H1 (cell line): ENCODE results near the gene NDUFS8. TPM values are rescaled to one million over a fixed set of nuclear protein-coding genes. Genes with fewer than 3 reads are reported as not detected.
"Not testable (repeated sequence)": the region's sequence is repeated elsewhere in the genome, so short reads cannot be mapped to it uniquely, and the experiment has no call there.

Experiments
- CTCF ChIA-PET: fragments of 300-600 bp; sonication (Branson Sonifier 250); formaldehyde crosslinking; loops from one replicate; lab custom pipeline; 2021; ENCODE audit not compliant: partially characterized antibody; lab: Charles Lee
- POLR2A ChIA-PET: fragments of 300-600 bp; sonication (Branson Sonifier 250); formaldehyde crosslinking; loops from one replicate; lab custom pipeline; 2021; ENCODE audit warnings: inconsistent platforms; ENCODE audit not compliant: partially characterized antibody; lab: Charles Lee
- DNase-seq, 2 experiments: peaks; one replicate each; pipeline versions ENCODE4 v3.0.0 to v3.0.0-alpha.2; 2010 to 2022; ENCODE audit warnings: low spot score in 2 of 2, low read depth in 1 of 2, mixed read lengths in 1 of 2
- FAIRE-seq: peaks from 2 replicates; lab custom pipeline; 2011; peaks lifted over from hg19 to GRCh38; lab: Jason Lieb, UNC
- H2AFZ ChIP-seq: 2 replicates; pipeline ENCODE4 v1.8.1; 2012; ENCODE audit warnings: low read length, inconsistent platforms
- H2AK5ac ChIP-seq: 2 replicates; pipeline ENCODE4 v1.6.1; 2013; ENCODE audit warnings: low read depth, low read length
- H2BK120ac ChIP-seq: replicated peaks from 2 replicates; pipeline ENCODE3; 2013; ENCODE audit warnings: low read depth, low read length, inconsistent platforms
- H2BK12ac ChIP-seq: 2 replicates; pipeline ENCODE4 v1.6.1; 2013; ENCODE audit warnings: low read depth, low read length
- H2BK15ac ChIP-seq: 2 replicates; pipeline ENCODE4 v1.6.1; 2013; ENCODE audit warnings: low read length
- H2BK20ac ChIP-seq: 2 replicates; pipeline ENCODE4 v1.6.1; 2013; ENCODE audit warnings: low read length
- H2BK5ac ChIP-seq: 2 replicates; pipeline ENCODE4 v1.6.1; 2013; ENCODE audit warnings: low read depth, low read length
- H3K14ac ChIP-seq: 2 replicates; pipeline ENCODE4 v1.6.1; 2013; ENCODE audit warnings: inconsistent platforms; ENCODE audit not compliant: insufficient read length
- H3K18ac ChIP-seq: 2 replicates; pipeline ENCODE4 v1.6.1; 2013; ENCODE audit warnings: low read length; ENCODE audit errors: extremely low read depth
- H3K23ac ChIP-seq: 2 replicates; pipeline ENCODE4 v1.6.1; 2013; ENCODE audit warnings: inconsistent platforms; ENCODE audit not compliant: insufficient read length
- H3K23me2 ChIP-seq: 2 replicates; pipeline ENCODE4 v1.6.1; 2013; ENCODE audit warnings: low read depth, low read length
- H3K27ac ChIP-seq: 2 replicates; pipeline ENCODE4 v1.6.1; 2011; ENCODE audit warnings: low read depth, low read length, inconsistent platforms
- H3K27me3 ChIP-seq, 4 experiments: replicated peaks in 1 of 4; 1 replicate in 1 of 4; 2 replicates in 3 of 4; pipeline versions ENCODE4 v1.6.1 to v1.8.1; 2011 to 2013; ENCODE audit warnings: low read length in 3 of 4, mild to moderate bottlenecking in 3 of 4, inconsistent platforms in 2 of 4, mixed read lengths in 2 of 4, moderate library complexity in 1 of 4; ENCODE audit not compliant: control insufficient read depth in 3 of 4, insufficient read depth in 3 of 4; ENCODE audit errors: extremely low read depth in 1 of 4
- H3K36me3 ChIP-seq, 4 experiments: 2 replicates each; pipeline versions ENCODE4 v1.6.1 to v1.8.1; 2011 to 2013; ENCODE audit warnings: mild to moderate bottlenecking in 4 of 4, low read length in 3 of 4, moderate library complexity in 2 of 4, control low read depth in 1 of 4, inconsistent platforms in 1 of 4; ENCODE audit not compliant: insufficient read depth in 4 of 4, control insufficient read depth in 2 of 4
- H3K4ac ChIP-seq: replicated peaks from 2 replicates; pipeline ENCODE3; 2013; ENCODE audit warnings: low read length, low read depth, mixed read lengths, inconsistent platforms; ENCODE audit not compliant: insufficient read length
- H3K4me1 ChIP-seq, 4 experiments: replicated peaks in 1 of 4; 1 replicate in 1 of 4; 2 replicates in 3 of 4; pipeline versions ENCODE4 v1.6.1 to v1.8.1; 2011 to 2013; ENCODE audit warnings: low read length in 3 of 4, inconsistent platforms in 2 of 4, mixed read lengths in 1 of 4; ENCODE audit not compliant: insufficient read depth in 4 of 4, control insufficient read depth in 3 of 4
- H3K4me2 ChIP-seq, 2 experiments: 2 replicates each; pipeline versions ENCODE4 v1.6.1 to v1.8.1; 2011 to 2013; ENCODE audit warnings: low read depth in 2 of 2, low read length in 2 of 2, control low read depth in 1 of 2, inconsistent platforms in 1 of 2, mild to moderate bottlenecking in 1 of 2; ENCODE audit not compliant: insufficient read depth in 1 of 2
- H3K4me3 ChIP-seq, 4 experiments: fragments of 200-600, 300-600 bp in 1 of 4; sonication (generic), shearing (Covaris generic), sonication (Bioruptor Twin) in 1 of 4; 2 replicates each; pipeline versions ENCODE4 v1.5.1 to v1.8.1; 2011 to 2016; ENCODE audit warnings: low read length in 4 of 4, low read depth in 3 of 4, control low read depth in 2 of 4, inconsistent platforms in 2 of 4, mild to moderate bottlenecking in 2 of 4, mixed read lengths in 1 of 4, moderate library complexity in 1 of 4; ENCODE audit not compliant: insufficient read depth in 2 of 4; ENCODE audit errors: extremely low read depth in 1 of 4
- H3K56ac ChIP-seq: replicated peaks from 2 replicates; pipeline ENCODE3; 2013; ENCODE audit warnings: low read depth, mild to moderate bottlenecking, mixed read lengths, low read length, inconsistent platforms; ENCODE audit not compliant: insufficient read length
- H3K79me1 ChIP-seq: 2 replicates; pipeline ENCODE4 v1.6.1; 2013; ENCODE audit warnings: low read depth, low read length, control low read depth
- H3K79me2 ChIP-seq, 2 experiments: 2 replicates each; pipeline versions ENCODE4 v1.6.1 to v1.8.1; 2012 to 2013; ENCODE audit warnings: low read length in 2 of 2, mild to moderate bottlenecking in 2 of 2, inconsistent platforms in 1 of 2; ENCODE audit not compliant: insufficient read depth in 2 of 2, control insufficient read depth in 1 of 2
- H3K9ac ChIP-seq, 4 experiments: replicated peaks in 1 of 4; 1 replicate in 1 of 4; 2 replicates in 3 of 4; pipeline versions ENCODE4 v1.6.1 to v1.8.1; 2011 to 2013; ENCODE audit warnings: low read depth in 3 of 4, low read length in 3 of 4, control low read depth in 2 of 4, mild to moderate bottlenecking in 2 of 4, moderate library complexity in 2 of 4, inconsistent platforms in 1 of 4; ENCODE audit errors: extremely low read depth in 1 of 4
- H3K9me3 ChIP-seq, 2 experiments: 2 replicates each; pipeline versions ENCODE4 v1.6.1 to v1.8.1; 2012 to 2013; ENCODE audit warnings: mild to moderate bottlenecking in 2 of 2, moderate library complexity in 2 of 2, control low read depth in 1 of 2, inconsistent platforms in 1 of 2, low read depth in 1 of 2, low read length in 1 of 2, mixed read lengths in 1 of 2; ENCODE audit not compliant: insufficient read depth in 2 of 2
- H4K20me1 ChIP-seq, 2 experiments: replicated peaks in 1 of 2; 2 replicates each; pipeline versions ENCODE3 to v1.8.1; 2011 to 2013; ENCODE audit warnings: inconsistent platforms in 2 of 2, low read length in 2 of 2, mild to moderate bottlenecking in 1 of 2; ENCODE audit not compliant: insufficient read depth in 2 of 2, control insufficient read depth in 1 of 2
- H4K5ac ChIP-seq: 2 replicates; pipeline ENCODE4 v1.6.1; 2013; ENCODE audit warnings: low read length, low read depth, mixed read lengths, inconsistent platforms; ENCODE audit not compliant: insufficient read length
- H4K8ac ChIP-seq: 2 replicates; pipeline ENCODE4 v1.8.0; 2013; ENCODE audit warnings: mild to moderate bottlenecking, moderate library complexity, low read length, inconsistent platforms; ENCODE audit not compliant: insufficient read depth; ENCODE audit errors: extremely low read depth
- H4K91ac ChIP-seq: replicated peaks from 2 replicates; pipeline ENCODE3; 2013; ENCODE audit warnings: low read length, mixed read lengths, inconsistent platforms; ENCODE audit not compliant: insufficient read length
- WGBS, 2 experiments: shearing (Covaris generic) in 1 of 2; methylation state at CpG; one replicate each; pipeline versions ENCODE4 v1.1.6 to v1.1.7; 2013 to 2015; ENCODE audit warnings: low lambda C conversion rate in 2 of 2, mixed read lengths in 2 of 2, inconsistent platforms in 1 of 2, low coverage in 1 of 2, missing lambda C conversion rate in 1 of 2; ENCODE audit not compliant: insufficient replicate concordance in 2 of 2, insufficient coverage in 1 of 2, insufficient read length in 1 of 2; ENCODE audit errors: extremely low coverage in 1 of 2, missing lambda C conversion rate in 1 of 2; 5-methylcytosine and 5-hydroxymethylcytosine counted together
- polyA plus RNA-seq, 7 experiments: library from polyadenylated mRNA; depleted of rRNA in 3 of 7; stranded (reverse) in 5 of 7; unstranded in 2 of 7; fragments of >200 nt in 5 of 7; fragments of 200-250 nt in 2 of 7; gene quantifications; 1 replicate in 5 of 7; 2 replicates in 1 of 7; 4 replicates in 1 of 7; pipeline versions ENCODE4 v1.2.1 to v1.2.3, GENCODE V29; 2011 to 2013; ENCODE audit warnings: missing spikeins in 2 of 7, mixed read lengths in 2 of 7
- total RNA-seq: library from RNA; stranded (reverse); fragmentation: NEBNext Ultra II Directional; extraction: Animal tissue kit (Norgen Biotek cat#: 25700); gene quantifications from 2 replicates; pipeline ENCODE4 v1.2.1, GENCODE V29; 2021

Gene NDUFS8
- total and polyA plus RNA-seq, 2 of the 8 experiments (the other 6 are each of a cell fraction or from before 2014, with no cell fraction given): 182 to 291 TPM

- H3K23ac ChIP-seq, H2BK12ac ChIP-seq, DNase-seq, H4K91ac ChIP-seq, H3K4me2 ChIP-seq, H3K36me3 ChIP-seq, H3K4ac ChIP-seq, H4K5ac ChIP-seq, H3K56ac ChIP-seq, H3K79me2 ChIP-seq, H2BK5ac ChIP-seq, FAIRE-seq, H3K23me2 ChIP-seq, H3K14ac ChIP-seq, H3K9me3 ChIP-seq, H2BK15ac ChIP-seq, H4K20me1 ChIP-seq, H3K9ac ChIP-seq, H3K27me3 ChIP-seq, H3K27ac ChIP-seq, H3K79me1 ChIP-seq, H2BK120ac ChIP-seq, H3K4me3 ChIP-seq, H3K18ac ChIP-seq, H2AFZ ChIP-seq, H3K4me1 ChIP-seq, H2BK20ac ChIP-seq, H4K8ac ChIP-seq, POLR2A ChIA-PET, H2AK5ac ChIP-seq: not testable (repeated sequence)
- CTCF ChIA-PET: interaction anchor here (1.2 to 2.1 kb wide), 4 partner anchors 9 to 56 kb away, joined by 4 to 13 read pairs (median 4); no protein-coding TSS in a partner anchor
- 94% methylated on average over 10 of the region's 10 CpGs; no CpG with 5 or more reads in 1 of the 2 experiments for whole genome bisulfite sequencing, 2 experiments
Observed at GRCh38 chr11:67981226-67981625, 49.3 kb upstream of the NDUFS8 start.

GRCh38 chr11:67982255-67982857 is 48.1 kb upstream of the NDUFS8 start:
- H4K20me1 ChIP-seq, H3K27me3 ChIP-seq: not testable (repeated sequence)
- WGBS, 2 experiments: 83% methylated on average over 17 of the region's 17 CpGs; no CpG with 5 or more reads in 1 of the 2 experiments

More at GRCh38 chr11:67982255-67982857, 48.1 kb upstream of the NDUFS8 start:
- H2BK20ac ChIP-seq, H3K14ac ChIP-seq, H3K4me1 ChIP-seq, H3K4me3 ChIP-seq, H3K36me3 ChIP-seq, H3K23me2 ChIP-seq, H4K5ac ChIP-seq, FAIRE-seq, H3K79me2 ChIP-seq, H4K8ac ChIP-seq, H3K27ac ChIP-seq, H3K4me2 ChIP-seq, H4K91ac ChIP-seq, H2AK5ac ChIP-seq, DNase-seq, H2BK15ac ChIP-seq, H3K79me1 ChIP-seq, H2BK5ac ChIP-seq, H3K9ac ChIP-seq, POLR2A ChIA-PET, H2BK12ac ChIP-seq, H3K23ac ChIP-seq, H2BK120ac ChIP-seq, H2AFZ ChIP-seq, H3K9me3 ChIP-seq, H3K4ac ChIP-seq, H3K18ac ChIP-seq, H3K56ac ChIP-seq: not testable (repeated sequence)
- CTCF ChIA-PET: interaction anchor here (0.8 to 0.9 kb wide), 2 partner anchors 10 to 26 kb away, joined by 3 to 4 read pairs; no protein-coding TSS in a partner anchor
